Activated naive CD8-positive, alpha-beta T cell (primary cell): ENCODE results near the gene DNAJB5.
"Not testable (repeated sequence)": the region's sequence is repeated elsewhere in the genome, so short reads cannot be mapped to it uniquely, and the experiment has no call there.

Source experiments
- H3K27ac Mint-ChIP-seq: one replicate; pipeline ENCODE4 v1.8.0; 2021; ENCODE audit warnings: mixed read lengths
- H3K27me3 Mint-ChIP-seq: one replicate; pipeline ENCODE4 v1.8.0; 2021; ENCODE audit warnings: mixed read lengths
- H3K36me3 Mint-ChIP-seq: one replicate; pipeline ENCODE4 v1.8.0; 2021; ENCODE audit warnings: mixed read lengths
- H3K4me1 Mint-ChIP-seq: one replicate; pipeline ENCODE4 v1.8.0; 2021; ENCODE audit warnings: low read depth, mixed read lengths
- H3K4me3 Mint-ChIP-seq: one replicate; pipeline ENCODE4 v1.8.0; 2021; ENCODE audit warnings: mild to moderate bottlenecking, mixed read lengths
- H3K9me3 Mint-ChIP-seq: one replicate; pipeline ENCODE4 v1.8.0; 2021; ENCODE audit warnings: low read depth, mixed read lengths

Gene DNAJB5

GRCh38 chr9:35001285-35001677, 11.7 kb downstream of the DNAJB5 start:
- Mint-ChIP-seq H3K36me3 (peaks cover 5% of the 10 kb centered on the region), H3K4me3 (no peak overlapping the region), H3K27ac (peak overlapping the region; percentile 85), H3K9me3 (no peaks in the 10 kb centered on the region), H3K4me1 (peaks cover 20% of the 10 kb centered on the region), H3K27me3 (no peaks in the 10 kb centered on the region)

DNA sequence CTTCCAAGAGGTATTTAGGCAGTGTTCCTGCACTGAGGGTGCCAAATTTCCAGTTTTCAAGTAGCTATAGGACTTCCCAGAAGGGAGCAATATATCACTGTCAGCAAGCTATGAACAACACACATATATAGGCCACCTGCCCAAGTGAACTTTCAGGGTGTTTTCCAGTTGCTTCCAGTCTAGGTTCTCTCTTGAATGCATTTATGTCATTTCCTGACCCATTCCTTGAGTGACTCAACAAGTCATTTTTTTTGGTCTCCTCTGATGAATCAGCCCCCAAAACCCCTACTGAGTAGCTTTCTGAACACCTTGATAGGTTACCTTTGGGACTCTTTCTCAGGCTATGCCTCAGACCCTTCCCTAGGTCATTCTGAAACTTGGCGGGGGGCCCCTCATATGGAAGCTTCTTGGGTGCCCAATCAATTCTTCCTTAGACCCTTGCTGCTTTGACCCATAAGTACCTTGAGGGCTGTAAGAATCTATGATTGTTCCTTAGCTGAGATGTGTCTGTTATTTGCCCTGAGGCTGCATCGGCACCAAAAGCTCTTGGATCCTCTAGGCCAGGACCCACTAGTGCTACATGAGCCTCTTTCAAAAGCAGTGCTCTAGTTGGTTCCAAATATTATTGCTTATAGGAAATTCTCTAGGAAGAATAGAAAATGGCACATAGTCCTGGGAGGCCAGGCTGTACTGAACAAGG, 12.4 kb downstream of the DNAJB5 start:
- Mint-ChIP-seq H3K4me1 (peaks cover 20% of the 10 kb centered on the region), H3K27ac (peak overlapping the region; percentile 85), H3K9me3 (no peaks in the 10 kb centered on the region), H3K36me3 (peaks cover 7% of the 10 kb centered on the region), H3K4me3 (peak overlapping the region; percentile 4), H3K27me3 (no peaks in the 10 kb centered on the region)

DNA sequence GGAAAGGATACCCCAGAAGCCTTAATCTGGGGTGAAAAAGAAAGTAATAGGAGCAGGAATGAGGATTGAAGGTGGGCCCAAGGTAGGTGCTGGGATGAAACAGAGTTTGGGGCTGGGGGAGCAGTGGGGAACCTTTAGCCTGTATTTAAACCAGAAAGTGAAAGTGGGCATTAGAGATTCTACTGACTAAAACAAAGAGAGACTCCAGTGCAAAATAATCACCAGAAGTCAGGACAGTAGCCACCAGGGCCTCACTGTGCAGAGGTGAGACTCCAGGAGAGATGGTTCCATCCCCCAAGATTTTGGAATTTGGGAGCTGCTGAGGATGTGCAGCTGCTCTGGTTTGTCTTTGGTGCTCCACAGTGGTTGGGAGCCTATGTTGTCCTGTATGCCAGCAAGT, 13.1 kb downstream of the DNAJB5 start:
- no peaks in the 10 kb centered on the region for H3K27me3 Mint-ChIP-seq
- H3K4me1 Mint-ChIP-seq = peaks cover 18% of the 10 kb centered on the region
- H3K9me3 Mint-ChIP-seq = no peaks in the 10 kb centered on the region
- H3K27ac Mint-ChIP-seq = no peak overlapping the region
- peaks cover 7% of the 10 kb centered on the region for H3K36me3 Mint-ChIP-seq
- H3K4me3 Mint-ChIP-seq = no peak overlapping the region

GRCh38 chr9:35004299-35004698, 14.8 kb downstream of the DNAJB5 start:
- Mint-ChIP-seq H3K4me1 (peaks cover 16% of the 10 kb centered on the region), H3K36me3 (peaks cover 15% of the 10 kb centered on the region)
- not testable (repeated sequence) for H3K27me3 Mint-ChIP-seq

DNA sequence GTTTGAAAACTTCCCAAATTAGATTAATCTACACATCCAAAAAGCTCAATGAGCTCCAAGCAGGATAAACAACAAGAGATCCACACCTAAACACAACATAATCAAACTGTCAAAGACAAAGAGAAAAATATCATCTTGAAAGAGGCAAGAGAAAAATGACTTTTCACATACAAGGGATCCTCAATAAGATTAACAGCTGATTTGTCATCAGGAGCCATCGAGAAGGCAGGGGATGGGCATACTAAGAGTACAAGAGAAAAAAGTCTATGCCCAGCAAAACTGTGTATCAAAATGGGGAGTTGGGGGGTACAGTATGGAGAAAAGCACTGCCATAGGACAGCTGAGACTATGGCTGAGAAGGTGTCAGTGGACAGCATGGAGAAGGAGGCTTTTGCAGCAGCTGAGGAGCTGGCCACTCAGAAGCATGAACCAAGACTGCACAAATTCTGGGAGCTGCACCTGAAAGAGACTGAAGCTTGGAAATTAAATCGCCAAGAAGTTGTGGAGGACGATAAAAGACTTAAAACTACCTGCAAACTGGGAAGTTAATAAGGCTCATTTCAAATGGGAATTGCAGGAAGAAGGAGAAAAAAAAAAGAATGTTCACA, 20.9 kb downstream of the DNAJB5 start:
- H3K4me1 Mint-ChIP-seq = peaks cover 5% of the 10 kb centered on the region
- H3K9me3 Mint-ChIP-seq = peaks cover 15% of the 10 kb centered on the region
- H3K27me3 Mint-ChIP-seq = no peaks in the 10 kb centered on the region
- no peak overlapping the region for H3K4me3 Mint-ChIP-seq
- no peak overlapping the region for H3K27ac Mint-ChIP-seq
- H3K36me3 Mint-ChIP-seq = peaks cover 33% of the 10 kb centered on the region

More at GRCh38 chr9:35004299-35004698, 14.8 kb downstream of the DNAJB5 start:
- not testable (repeated sequence) for H3K9me3 Mint-ChIP-seq, H3K4me3 Mint-ChIP-seq, H3K27ac Mint-ChIP-seq

GRCh38 chr9:35014517-35014916, 25.0 kb downstream of the DNAJB5 start:
- Mint-ChIP-seq H3K27me3 (no peaks in the 10 kb centered on the region), H3K9me3 (peaks cover 15% of the 10 kb centered on the region), H3K36me3 (peaks cover 25% of the 10 kb centered on the region), H3K4me3 (no peak overlapping the region), H3K4me1 (peaks cover 5% of the 10 kb centered on the region), H3K27ac (no peak overlapping the region)

DNA sequence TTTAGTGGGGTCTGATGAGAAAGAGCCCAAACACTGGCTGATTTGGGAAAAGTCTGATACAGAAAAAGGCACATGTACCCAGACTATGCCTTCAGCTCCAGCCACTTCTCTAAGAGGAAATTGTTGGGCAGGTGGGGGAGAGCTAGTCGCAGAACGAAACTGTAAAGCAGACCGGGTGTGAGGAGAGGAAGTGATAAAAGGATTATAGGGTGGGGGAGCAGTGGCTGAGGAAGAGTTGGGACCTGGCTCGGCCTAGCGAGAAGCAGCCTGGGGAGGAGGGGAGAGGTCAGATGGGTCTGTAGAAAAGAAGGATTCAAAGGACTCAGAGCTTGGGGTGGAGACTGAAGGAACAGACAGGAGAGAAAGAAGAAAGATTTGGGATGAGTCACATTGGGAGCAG, 33.9 kb downstream of the DNAJB5 start:
- H3K9me3 Mint-ChIP-seq, H3K4me1 Mint-ChIP-seq, H3K27me3 Mint-ChIP-seq, H3K27ac Mint-ChIP-seq, H3K4me3 Mint-ChIP-seq: not testable (repeated sequence)
- H3K36me3 Mint-ChIP-seq = peaks cover 28% of the 10 kb centered on the region

- Mint-ChIP-seq H3K4me3 (no peak overlapping the region), H3K27me3 (no peaks in the 10 kb centered on the region), H3K36me3 (peaks cover 22% of the 10 kb centered on the region), H3K27ac (no peak overlapping the region), H3K9me3 (no peaks in the 10 kb centered on the region), H3K4me1 (peaks cover 9% of the 10 kb centered on the region)
Measured at GRCh38 chr9:35026671-35027070, 37.1 kb downstream of the DNAJB5 start.

GRCh38 chr9:35027374-35027773, 37.8 kb downstream of the DNAJB5 start:
- Mint-ChIP-seq H3K4me3 (no peak overlapping the region), H3K36me3 (peaks cover 17% of the 10 kb centered on the region), H3K27me3 (no peaks in the 10 kb centered on the region), H3K9me3 (no peaks in the 10 kb centered on the region), H3K27ac (no peak overlapping the region), H3K4me1 (peaks cover 9% of the 10 kb centered on the region)

GRCh38 chr9:35027860-35028259, 38.3 kb downstream of the DNAJB5 start:
- Mint-ChIP-seq H3K9me3 (no peaks in the 10 kb centered on the region), H3K4me3 (no peak overlapping the region), H3K36me3 (peaks cover 17% of the 10 kb centered on the region), H3K4me1 (peaks cover 9% of the 10 kb centered on the region), H3K27ac (no peak overlapping the region), H3K27me3 (no peaks in the 10 kb centered on the region)

DNA sequence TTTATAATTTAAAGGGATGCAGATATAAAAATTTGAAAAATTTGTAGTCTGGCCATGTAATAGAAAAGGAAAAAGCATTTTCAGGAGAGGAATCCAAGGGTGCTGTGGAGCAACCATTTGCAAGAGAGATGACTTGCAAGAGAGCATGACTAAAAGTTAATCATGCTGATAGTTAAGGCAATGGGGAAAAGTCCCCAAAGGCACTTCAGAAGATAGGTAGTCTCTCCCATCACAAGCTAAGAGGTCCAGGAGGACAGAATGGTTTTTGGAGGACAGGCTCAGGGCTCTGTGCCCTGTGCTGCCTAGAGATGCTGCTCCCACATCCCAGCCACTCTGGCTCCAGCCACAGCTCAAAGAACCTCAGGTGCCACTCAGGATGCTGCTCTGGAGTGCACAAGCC, 38.8 kb downstream of the DNAJB5 start:
- peaks cover 16% of the 10 kb centered on the region for H3K36me3 Mint-ChIP-seq
- H3K4me3 Mint-ChIP-seq = no peak overlapping the region
- no peaks in the 10 kb centered on the region for H3K9me3 Mint-ChIP-seq
- H3K4me1 Mint-ChIP-seq = peaks cover 8% of the 10 kb centered on the region
- H3K27ac Mint-ChIP-seq = no peak overlapping the region
- no peaks in the 10 kb centered on the region for H3K27me3 Mint-ChIP-seq

DNA sequence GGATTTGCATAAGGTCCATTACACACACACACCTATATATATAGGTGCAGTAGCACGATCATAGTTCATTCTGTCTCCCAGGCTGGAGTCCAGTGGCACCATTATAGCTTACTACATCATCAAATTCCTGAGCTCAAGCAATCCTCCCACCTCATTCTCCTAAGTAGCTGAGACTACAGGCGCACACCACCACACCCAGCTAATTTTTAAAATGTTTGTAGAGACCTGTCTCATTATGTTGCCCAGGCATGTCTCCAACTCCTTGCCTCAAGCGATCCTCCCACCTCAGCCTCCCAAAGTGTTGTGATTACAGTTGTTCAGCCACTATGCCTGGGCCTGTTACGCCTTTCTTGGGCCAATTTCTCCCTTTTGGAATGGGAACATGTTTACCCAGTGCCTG, 39.7 kb downstream of the DNAJB5 start:
- Mint-ChIP-seq H3K9me3 (no peaks in the 10 kb centered on the region), H3K36me3 (peaks cover 9% of the 10 kb centered on the region), H3K4me3 (no peak overlapping the region), H3K27me3 (no peaks in the 10 kb centered on the region), H3K4me1 (peaks cover 5% of the 10 kb centered on the region), H3K27ac (no peak overlapping the region)

- H3K4me1 Mint-ChIP-seq = peaks cover 5% of the 10 kb centered on the region
- H3K27me3 Mint-ChIP-seq = no peaks in the 10 kb centered on the region
- H3K9me3 Mint-ChIP-seq = no peaks in the 10 kb centered on the region
- no peak overlapping the region for H3K27ac Mint-ChIP-seq
- no peak overlapping the region for H3K4me3 Mint-ChIP-seq
- H3K36me3 Mint-ChIP-seq = peaks cover 4% of the 10 kb centered on the region
Measured at GRCh38 chr9:35029852-35030251, 40.3 kb downstream of the DNAJB5 start.

- Mint-ChIP-seq H3K27me3 (no peaks in the 10 kb centered on the region), H3K36me3 (peaks cover 3% of the 10 kb centered on the region), H3K4me3 (no peak overlapping the region), H3K9me3 (no peaks in the 10 kb centered on the region), H3K27ac (no peak overlapping the region), H3K4me1 (peaks cover 7% of the 10 kb centered on the region)
Measured at GRCh38 chr9:35033101-35033500, 43.6 kb downstream of the DNAJB5 start.

- Mint-ChIP-seq H3K27ac (no peak overlapping the region), H3K4me1 (peaks cover 7% of the 10 kb centered on the region), H3K4me3 (peak overlapping the region; percentile 42), H3K36me3 (peaks cover 7% of the 10 kb centered on the region), H3K27me3 (no peaks in the 10 kb centered on the region), H3K9me3 (no peaks in the 10 kb centered on the region)
Measured at GRCh38 chr9:35035851-35036701, 46.5 kb downstream of the DNAJB5 start.
